ENCODE data around the gene PKP3.

Gene PKP3

DNA sequence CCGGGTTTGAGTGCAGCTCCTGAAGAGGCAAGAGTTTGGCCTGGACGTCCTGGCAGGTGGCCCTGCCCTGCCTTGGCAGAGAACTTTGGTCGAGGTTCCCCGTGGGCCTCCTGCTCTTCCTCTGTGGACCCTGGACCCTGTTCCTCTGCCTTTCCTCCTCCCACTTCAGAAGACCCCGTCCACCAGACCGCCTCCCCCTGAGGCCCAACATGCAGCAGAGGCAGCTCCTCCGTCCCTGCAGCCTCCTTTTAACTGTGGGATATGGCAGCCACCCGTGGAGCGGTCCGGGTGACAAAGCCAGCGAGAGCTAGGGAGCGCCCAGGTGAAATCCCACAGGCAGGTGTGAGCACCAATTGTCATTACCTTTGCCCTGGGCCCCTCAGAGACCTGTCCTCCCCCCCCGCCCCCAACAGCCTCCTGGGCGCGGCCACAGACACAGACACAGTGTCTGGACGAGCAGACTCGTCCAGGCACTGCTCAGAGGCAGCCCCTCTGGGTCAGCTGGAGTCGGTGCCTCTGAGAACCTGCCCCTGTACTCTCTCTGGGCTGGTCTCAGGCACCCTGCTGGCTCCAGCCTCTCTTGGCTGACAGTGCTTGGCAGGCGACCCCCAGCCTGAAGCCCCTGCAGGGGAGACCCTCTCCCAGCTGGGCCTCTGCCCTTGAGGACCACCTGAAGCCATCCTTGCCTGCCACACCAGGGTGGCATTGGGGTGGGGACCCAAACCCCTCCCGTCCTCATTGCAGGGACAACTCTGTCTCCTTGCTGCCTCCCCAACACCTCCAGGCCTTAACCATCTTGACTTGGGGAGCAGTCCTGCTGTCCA is 52.0 kb downstream of the PKP3 start:
- H3K27ac ChIP-seq: peak overlapping the region; percentile 93
- TF ChIP-seq, protein P1, sequence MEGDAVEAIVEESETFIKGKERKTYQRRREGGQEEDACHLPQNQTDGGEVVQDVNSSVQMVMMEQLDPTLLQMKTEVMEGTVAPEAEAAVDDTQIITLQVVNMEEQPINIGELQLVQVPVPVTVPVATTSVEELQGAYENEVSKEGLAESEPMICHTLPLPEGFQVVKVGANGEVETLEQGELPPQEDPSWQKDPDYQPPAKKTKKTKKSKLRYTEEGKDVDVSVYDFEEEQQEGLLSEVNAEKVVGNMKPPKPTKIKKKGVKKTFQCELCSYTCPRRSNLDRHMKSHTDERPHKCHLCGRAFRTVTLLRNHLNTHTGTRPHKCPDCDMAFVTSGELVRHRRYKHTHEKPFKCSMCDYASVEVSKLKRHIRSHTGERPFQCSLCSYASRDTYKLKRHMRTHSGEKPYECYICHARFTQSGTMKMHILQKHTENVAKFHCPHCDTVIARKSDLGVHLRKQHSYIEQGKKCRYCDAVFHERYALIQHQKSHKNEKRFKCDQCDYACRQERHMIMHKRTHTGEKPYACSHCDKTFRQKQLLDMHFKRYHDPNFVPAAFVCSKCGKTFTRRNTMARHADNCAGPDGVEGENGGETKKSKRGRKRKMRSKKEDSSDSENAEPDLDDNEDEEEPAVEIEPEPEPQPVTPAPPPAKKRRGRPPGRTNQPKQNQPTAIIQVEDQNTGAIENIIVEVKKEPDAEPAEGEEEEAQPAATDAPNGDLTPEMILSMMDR (IDR thresholded peaks at IDR 0.05): no peak

DNA sequence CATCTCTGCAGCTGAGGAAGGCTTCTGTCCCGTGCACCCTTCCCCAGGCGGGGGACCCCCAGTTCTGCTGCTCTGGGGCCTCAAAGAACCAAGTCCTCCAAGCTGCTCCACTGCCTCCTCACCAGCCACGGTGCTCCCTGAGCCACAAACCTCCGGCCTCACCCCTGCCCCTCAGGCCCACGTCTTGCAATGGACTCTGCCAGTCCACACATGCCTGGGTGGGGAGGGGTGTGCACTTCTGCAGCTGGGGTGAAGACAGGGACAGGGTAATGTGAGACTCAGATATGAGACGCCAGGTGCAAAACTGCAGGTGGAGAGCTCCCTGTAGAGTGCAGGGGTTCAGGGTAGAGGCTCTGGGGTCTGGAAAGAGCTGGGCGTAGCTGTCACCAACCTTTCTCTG is 52.9 kb downstream of the PKP3 start:
- H3K27ac ChIP-seq: peak overlapping the region; percentile 93
- TF ChIP-seq, protein P1 (IDR thresholded peaks at IDR 0.05): no peak
- no peak for TF ChIP-seq ZFX (IDR thresholded peaks at IDR 0.05; ENCODE audit: borderline replicate concordance)

DNA sequence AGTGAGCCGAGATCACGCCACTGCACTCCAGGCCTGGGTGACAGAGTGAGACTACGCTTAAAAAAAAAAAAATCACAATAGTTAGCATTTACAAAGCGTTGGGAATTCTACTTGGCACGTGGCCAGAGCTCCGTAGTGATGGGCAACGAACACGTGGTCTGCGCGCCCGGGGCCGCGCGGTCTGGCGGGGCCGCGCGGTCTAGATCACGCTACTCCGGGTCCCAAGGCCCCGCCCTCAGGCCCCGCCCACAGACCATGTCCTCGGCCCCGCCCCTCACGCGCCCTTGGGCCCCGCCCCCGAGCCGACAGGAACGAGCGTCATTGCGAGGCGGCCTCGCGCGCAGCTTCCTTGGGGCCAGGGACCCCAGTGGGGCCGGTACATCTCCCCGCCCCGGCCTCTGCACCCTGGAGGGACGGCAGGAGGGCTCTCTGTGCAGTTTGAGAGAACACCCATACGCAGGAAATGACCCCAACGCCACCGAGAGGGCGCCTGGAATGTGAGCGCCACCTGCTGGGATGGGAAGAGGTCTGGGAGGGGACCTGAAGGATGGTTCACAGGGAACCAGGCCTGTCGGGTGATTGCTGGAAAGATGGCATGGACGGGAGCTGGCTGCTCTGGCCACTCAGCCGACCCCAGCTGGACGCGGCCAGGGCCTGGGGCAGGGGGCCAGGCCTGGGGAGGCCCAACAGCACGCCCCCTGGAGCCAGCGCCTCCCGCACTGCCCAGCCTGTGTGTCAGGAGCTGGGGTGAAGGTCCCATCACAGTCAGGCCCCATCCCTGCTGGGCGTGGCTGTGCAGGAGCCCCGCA is 54.1 kb downstream of the PKP3 start:
- peak overlapping the region; percentile 93 for H3K27ac ChIP-seq
- TF ChIP-seq ZFX (IDR thresholded peaks at IDR 0.05; ENCODE audit: borderline replicate concordance): no peak
- TF ChIP-seq, protein P1 (IDR thresholded peaks at IDR 0.05): peak; percentile 93

DNA sequence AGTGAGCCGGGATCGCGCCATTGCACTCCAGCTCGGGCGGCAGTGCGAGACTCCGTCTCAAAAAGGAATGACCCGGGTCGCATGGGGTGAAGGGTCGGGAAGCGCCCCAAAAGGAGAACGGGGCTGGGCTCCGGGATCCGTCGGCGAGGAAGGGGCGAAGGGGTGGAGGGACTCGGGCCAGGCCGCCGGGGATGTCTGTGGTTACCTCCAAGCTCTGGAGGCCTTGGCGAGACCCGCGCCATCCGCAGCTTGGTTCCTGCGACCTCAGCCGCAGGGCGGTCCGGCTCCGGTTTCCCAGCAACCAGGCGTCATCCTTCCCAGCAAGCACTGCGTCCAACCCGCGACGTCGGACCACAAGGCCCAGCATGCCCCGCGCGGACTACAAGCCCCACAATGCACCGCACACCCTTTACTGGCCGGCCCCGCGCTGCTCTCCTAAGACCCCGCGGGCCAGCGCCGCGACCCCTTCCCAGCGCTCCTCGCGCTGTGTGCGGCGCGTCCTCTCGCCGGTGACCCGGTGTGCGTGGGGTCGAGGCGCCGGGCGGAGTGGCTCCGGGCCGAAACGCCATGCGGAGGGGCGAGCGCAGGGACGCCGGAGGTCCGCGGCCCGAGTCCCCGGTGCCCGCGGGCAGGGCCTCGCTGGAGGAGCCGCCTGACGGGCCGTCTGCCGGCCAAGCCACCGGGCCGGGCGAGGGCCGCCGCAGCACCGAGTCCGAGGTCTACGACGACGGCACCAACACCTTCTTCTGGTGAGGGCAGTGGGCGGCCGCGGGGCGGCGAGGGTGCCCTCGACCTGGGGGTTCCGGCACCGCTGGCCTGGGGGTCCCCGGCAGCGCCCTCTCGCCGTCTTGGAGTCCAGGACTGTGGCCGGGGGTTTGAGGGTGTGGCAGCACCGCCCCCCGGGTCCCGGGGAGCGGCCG is 56.1 kb downstream of the PKP3 start, which contains the start of gene PTDSS2:
Gene PTDSS2 (plus strand): TSS at position 391 of the 920 bp plus-strand sequence. CDS start 177 bp downstream, at position 568.
- H3K27ac ChIP-seq: peak within 1 kb of the TSS; percentile 93
- TF ChIP-seq, protein P1 (IDR thresholded peaks at IDR 0.05): no peak
- TF ChIP-seq ZFX (IDR thresholded peaks at IDR 0.05; ENCODE audit: borderline replicate concordance): no peak

DNA sequence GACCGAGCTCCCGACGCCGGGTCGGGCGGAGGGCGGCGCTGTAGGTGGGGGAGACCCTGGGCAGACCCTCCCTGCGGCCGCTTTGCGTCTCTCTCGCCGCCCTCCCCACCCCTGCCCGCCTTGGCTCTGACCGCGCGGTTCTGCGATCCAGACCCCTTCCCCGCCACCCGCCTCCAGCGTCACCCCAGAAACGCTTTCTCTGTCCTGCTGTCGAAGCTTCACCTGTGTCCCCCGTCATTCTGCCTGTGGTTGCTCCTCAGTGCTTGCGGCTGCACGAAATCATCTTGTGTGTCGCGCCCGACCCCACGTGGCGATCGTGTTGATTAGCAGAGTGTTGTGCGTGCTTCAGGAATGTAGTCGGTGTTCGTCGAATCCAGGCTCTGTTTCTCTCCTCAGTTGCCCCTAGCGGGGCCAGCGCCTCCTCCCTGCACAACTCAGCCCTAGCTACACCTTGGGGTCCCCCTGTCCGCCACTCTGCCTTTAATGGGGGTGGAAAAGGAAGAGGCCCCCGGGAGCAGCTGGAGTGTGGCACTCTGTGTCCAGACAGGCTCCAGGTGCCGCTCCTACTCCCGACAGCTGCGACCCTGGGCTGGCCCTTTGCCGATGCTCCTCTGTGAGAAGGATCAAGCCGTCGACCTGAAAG is 56.9 kb downstream of the PKP3 start:
- TF ChIP-seq ZFX (IDR thresholded peaks at IDR 0.05; ENCODE audit: borderline replicate concordance): no peak
- TF ChIP-seq, protein P1 (IDR thresholded peaks at IDR 0.05): peak; percentile 62
- H3K27ac ChIP-seq: peak overlapping the region; percentile 93

DNA sequence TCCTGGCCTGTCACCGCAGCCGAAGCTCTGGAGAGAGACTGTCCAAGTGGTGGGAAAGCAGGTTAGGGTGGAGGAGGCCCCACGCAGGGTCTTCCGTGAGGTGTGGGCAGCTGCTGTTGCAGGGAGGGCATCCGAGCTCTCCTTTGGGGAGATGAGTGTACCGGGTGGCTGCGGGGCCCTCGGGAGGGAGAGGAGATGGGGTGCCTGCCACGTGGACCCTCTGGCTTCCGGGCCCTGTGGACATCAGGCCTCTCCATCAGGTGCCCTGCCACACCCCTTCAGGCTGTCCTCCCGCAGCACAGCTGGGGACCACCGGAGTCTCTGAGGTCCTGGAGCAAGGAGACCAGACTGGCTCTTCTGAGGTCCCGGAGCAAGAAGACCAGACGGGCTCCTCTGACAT is 57.7 kb downstream of the PKP3 start:
- TF ChIP-seq, protein P1 (IDR thresholded peaks at IDR 0.05): no peak
- no peak for TF ChIP-seq ZFX (IDR thresholded peaks at IDR 0.05; ENCODE audit: borderline replicate concordance)
- H3K27ac ChIP-seq: peak overlapping the region; percentile 93; the same call in 1 of the 2 replicates
